Heart left ventricle (tissue), 13 donors: Measurements from ENCODE around the gene RAB5A.

Experiments
- CTCF ChIP-seq, 12 donors: fragments of 200-600 bp; sonication (generic) in 4 of 12; IDR thresholded peaks; one replicate each; pipeline versions ENCODE4 v1.5.0 to v1.8.0; 2018 to 2022; ENCODE audit warnings: antibody characterized with exemption in 12 of 12, mild to moderate bottlenecking in 5 of 12
- POLR2A ChIP-seq, 2 donors: fragments of 450-650 bp; IDR thresholded peaks; one replicate each; pipeline ENCODE4 v1.6.1; 2017; ENCODE audit warnings: antibody characterized with exemption in 2 of 2, mild to moderate bottlenecking in 2 of 2, moderate library complexity in 2 of 2
- donor health status: ischemic (EF 13 %, LVEDD 7.1; RV severe dilation, severe dysfunction).
- donor health status: DM: no; HTN: yes; CAD: no.
- donor health status: DM: no; HTN: no; CAD: no.
- donor health status: ischemic (EF 25% LVEDD 6.9; RV normal size, moderate dysfunction).
- donor health status: ischemic (EF 25% LVEDD 5.7; RV mildly dilated, moderate dysfunction).
- donor health status: ischemic (EF 35%, LVEDD 5.7; RV mildly dilated, moderate dysfunction).
- donor health status: nonischemic (EF 11% LVEDD 7.7; RV severe dilation, severe dysfunction).
- donor health status: DM: yes; HTN: yes; CAD: no.
- donor health status: PGD.
- donor health status: ischemic (EF 29% LVEDD 5.4; RV normal size, mild dysfunction).
- donor health status: nonischemic (EF 23%, LVEDD 6.1; RV moderate dilation, normal function).

DNA sequence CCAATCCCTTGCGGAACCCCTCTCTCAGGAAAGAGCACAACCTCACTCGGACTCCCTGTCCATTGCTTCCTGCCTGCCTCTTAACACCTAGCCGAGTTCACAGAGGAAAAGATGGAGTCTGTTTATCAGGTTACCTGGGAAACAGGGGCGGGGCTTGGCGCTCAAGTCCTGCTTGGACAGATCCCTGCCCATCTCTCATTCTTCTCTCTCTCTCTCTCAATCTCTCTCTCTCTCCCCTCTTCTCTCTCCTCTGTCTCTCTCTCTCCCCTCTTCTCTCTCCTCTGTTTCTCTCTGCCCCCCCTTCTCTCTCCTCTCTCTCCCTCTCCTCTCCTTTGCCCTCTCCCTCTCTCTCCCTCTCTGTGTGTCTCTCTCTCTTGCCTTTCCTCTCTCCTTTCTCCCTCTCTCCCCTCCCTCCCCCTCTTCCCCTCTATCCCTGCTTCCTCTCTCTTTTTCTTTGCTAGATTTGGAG lies 12.8 kb upstream of the RAB5A start, which contains the start of gene EFHB:
- no peak for TF ChIP-seq CTCF (IDR thresholded peaks at IDR 0.05)
- no peak for TF ChIP-seq POLR2A (IDR thresholded peaks at IDR 0.05)
